ENCODE measurements around the gene CEP295NL. TPM values are rescaled to one million over a fixed set of nuclear protein-coding genes. Genes with fewer than 3 reads are reported as not detected.

Gene CEP295NL
- total and polyA plus RNA-seq, 2 of the 8 experiments (the other 6 are each of a cell fraction or from before 2014, with no cell fraction given): 0.06 to 2.0 TPM

DNA sequence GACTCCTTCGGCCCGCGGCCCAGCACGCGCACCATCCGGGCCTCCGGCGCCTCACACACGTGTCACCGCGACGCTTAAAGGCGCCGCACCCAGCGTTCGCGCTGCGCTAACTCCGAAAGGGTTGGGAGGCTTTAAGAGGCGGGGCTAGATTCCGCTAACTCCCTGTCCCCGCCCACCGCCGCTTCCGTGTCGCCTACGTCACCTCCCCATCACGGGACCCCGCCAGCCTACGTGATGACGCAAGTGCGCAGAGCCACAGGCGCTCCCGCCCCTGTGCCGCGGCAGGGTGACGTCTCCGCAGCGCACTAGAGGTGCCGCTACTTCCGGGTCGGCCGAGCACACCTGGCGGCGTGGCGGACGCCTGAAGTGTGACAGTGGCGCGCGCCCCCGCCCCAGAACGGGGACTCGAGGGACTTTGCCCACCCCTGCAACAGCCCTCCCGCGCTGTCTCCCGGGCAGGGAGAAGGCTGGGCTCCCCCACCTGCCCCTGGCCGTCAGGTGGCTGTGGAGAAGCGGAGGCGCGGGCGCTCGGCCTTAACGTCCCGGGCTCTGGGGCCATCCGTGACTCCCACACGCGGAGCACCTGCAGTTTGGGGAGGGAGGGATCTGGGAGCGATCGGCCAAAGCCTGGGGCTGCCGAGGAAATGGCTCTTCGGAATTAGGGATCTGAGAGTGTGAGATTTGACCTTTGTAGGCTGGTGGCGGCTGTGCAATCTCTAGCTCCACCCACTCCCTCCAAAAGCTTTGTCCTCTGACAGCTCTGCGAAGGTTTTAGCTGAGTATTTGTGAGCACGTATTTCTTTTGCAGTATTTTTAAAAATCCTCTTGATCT, 62.0 kb downstream of the CEP295NL start, which contains the start of gene USP36 (continued):
- TF ChIP-seq, protein P1, sequence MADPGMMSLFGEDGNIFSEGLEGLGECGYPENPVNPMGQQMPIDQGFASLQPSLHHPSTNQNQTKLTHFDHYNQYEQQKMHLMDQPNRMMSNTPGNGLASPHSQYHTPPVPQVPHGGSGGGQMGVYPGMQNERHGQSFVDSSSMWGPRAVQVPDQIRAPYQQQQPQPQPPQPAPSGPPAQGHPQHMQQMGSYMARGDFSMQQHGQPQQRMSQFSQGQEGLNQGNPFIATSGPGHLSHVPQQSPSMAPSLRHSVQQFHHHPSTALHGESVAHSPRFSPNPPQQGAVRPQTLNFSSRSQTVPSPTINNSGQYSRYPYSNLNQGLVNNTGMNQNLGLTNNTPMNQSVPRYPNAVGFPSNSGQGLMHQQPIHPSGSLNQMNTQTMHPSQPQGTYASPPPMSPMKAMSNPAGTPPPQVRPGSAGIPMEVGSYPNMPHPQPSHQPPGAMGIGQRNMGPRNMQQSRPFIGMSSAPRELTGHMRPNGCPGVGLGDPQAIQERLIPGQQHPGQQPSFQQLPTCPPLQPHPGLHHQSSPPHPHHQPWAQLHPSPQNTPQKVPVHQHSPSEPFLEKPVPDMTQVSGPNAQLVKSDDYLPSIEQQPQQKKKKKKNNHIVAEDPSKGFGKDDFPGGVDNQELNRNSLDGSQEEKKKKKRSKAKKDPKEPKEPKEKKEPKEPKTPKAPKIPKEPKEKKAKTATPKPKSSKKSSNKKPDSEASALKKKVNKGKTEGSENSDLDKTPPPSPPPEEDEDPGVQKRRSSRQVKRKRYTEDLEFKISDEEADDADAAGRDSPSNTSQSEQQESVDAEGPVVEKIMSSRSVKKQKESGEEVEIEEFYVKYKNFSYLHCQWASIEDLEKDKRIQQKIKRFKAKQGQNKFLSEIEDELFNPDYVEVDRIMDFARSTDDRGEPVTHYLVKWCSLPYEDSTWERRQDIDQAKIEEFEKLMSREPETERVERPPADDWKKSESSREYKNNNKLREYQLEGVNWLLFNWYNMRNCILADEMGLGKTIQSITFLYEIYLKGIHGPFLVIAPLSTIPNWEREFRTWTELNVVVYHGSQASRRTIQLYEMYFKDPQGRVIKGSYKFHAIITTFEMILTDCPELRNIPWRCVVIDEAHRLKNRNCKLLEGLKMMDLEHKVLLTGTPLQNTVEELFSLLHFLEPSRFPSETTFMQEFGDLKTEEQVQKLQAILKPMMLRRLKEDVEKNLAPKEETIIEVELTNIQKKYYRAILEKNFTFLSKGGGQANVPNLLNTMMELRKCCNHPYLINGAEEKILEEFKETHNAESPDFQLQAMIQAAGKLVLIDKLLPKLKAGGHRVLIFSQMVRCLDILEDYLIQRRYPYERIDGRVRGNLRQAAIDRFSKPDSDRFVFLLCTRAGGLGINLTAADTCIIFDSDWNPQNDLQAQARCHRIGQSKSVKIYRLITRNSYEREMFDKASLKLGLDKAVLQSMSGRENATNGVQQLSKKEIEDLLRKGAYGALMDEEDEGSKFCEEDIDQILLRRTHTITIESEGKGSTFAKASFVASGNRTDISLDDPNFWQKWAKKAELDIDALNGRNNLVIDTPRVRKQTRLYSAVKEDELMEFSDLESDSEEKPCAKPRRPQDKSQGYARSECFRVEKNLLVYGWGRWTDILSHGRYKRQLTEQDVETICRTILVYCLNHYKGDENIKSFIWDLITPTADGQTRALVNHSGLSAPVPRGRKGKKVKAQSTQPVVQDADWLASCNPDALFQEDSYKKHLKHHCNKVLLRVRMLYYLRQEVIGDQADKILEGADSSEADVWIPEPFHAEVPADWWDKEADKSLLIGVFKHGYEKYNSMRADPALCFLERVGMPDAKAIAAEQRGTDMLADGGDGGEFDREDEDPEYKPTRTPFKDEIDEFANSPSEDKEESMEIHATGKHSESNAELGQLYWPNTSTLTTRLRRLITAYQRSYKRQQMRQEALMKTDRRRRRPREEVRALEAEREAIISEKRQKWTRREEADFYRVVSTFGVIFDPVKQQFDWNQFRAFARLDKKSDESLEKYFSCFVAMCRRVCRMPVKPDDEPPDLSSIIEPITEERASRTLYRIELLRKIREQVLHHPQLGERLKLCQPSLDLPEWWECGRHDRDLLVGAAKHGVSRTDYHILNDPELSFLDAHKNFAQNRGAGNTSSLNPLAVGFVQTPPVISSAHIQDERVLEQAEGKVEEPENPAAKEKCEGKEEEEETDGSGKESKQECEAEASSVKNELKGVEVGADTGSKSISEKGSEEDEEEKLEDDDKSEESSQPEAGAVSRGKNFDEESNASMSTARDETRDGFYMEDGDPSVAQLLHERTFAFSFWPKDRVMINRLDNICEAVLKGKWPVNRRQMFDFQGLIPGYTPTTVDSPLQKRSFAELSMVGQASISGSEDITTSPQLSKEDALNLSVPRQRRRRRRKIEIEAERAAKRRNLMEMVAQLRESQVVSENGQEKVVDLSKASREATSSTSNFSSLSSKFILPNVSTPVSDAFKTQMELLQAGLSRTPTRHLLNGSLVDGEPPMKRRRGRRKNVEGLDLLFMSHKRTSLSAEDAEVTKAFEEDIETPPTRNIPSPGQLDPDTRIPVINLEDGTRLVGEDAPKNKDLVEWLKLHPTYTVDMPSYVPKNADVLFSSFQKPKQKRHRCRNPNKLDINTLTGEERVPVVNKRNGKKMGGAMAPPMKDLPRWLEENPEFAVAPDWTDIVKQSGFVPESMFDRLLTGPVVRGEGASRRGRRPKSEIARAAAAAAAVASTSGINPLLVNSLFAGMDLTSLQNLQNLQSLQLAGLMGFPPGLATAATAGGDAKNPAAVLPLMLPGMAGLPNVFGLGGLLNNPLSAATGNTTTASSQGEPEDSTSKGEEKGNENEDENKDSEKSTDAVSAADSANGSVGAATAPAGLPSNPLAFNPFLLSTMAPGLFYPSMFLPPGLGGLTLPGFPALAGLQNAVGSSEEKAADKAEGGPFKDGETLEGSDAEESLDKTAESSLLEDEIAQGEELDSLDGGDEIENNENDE (IDR thresholded peaks at IDR 0.05; ENCODE audit: insufficient replicate concordance, low read length): no peak
- TF ChIP-seq RFX5 (IDR thresholded peaks at IDR 0.05; ENCODE audit: borderline replicate concordance, low read depth, low read length): no peak
- TF ChIP-seq TCF12 (IDR thresholded peaks at IDR 0.05; ENCODE audit: low read depth, low read length): 0 out of 2 replicates have a peak, but pooled peaks have one; percentile 5
- peak; percentile 91; the same call in 1 of the 2 replicates for TF ChIP-seq SP4 (IDR thresholded peaks at IDR 0.05; ENCODE audit: low read length)
- TF ChIP-seq, protein P2, sequence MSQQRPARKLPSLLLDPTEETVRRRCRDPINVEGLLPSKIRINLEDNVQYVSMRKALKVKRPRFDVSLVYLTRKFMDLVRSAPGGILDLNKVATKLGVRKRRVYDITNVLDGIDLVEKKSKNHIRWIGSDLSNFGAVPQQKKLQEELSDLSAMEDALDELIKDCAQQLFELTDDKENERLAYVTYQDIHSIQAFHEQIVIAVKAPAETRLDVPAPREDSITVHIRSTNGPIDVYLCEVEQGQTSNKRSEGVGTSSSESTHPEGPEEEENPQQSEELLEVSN (IDR thresholded peaks at IDR 0.05): peak; percentile 65; the same call in 1 of the 2 replicates
- peak; percentile 71; the same call in 1 of the 2 replicates for TF ChIP-seq SP1 (IDR thresholded peaks at IDR 0.05; ENCODE audit: low read depth, low read length)
- TF ChIP-seq EZH2 (IDR thresholded peaks at IDR 0.05; ENCODE audit: low read depth, low read length, severe bottlenecking): no peak

Data from H1 (cell line).